ENCODE measurements around the gene PHF24.
A peak's percentile ranks its signal among the peaks of the same experiment; 100 is the strongest.
"Not testable (repeated sequence)": the region's sequence is repeated elsewhere in the genome, so short reads cannot be mapped to it uniquely, and the experiment has no call there.

PHF24 gene

DNA sequence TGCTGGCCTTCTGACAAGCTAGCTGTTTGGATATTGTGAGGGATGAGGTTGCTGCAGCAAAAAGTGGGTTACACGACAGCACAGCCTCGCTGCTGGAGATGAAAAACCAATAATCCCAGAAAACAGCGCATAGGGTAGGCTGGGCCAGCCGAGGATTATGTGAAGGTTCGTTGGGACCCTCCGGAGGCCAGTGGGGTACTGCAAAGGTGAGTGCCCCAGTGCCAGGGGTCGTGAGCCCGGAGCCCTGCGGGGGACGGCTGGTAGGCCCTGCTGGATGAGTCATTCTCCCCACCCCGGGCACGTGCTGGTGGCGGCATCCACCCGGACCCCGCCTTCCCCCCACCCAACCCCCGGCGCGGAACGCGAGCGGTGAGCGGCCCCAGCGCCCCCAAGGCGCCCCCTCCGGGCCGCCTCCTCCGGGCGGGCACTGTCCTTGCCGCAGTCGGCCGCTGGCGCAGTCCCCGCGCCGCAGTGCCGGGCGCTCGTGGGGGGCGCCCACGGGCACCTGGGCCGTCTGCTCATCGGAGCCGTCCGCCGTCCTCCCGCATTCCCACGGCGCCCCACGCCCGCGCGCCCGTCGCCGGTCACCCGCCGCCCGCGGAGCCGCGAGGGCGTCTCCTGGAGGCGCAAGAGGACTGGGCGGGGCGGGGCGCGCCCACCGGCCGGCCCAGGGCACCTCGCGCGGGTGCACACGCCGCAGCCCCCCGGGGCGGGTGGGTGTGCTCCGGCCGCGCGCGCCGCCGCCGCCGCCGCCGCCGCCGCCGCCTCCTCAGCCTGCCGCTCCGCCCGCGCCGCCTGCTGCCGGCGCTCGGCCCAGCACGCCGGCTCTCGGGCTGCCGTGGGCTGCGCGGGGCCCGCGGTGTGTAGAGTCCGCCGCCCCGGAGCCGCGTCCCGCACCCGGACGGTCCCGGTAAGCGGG lies at the start of gene PHF24:
TSS of gene PHF24 (plus strand) at position 794 of the 919 bp plus-strand sequence. CDS start 13,014 bp downstream, outside the sequence.
- FAIRE-seq, result no peak

DNA sequence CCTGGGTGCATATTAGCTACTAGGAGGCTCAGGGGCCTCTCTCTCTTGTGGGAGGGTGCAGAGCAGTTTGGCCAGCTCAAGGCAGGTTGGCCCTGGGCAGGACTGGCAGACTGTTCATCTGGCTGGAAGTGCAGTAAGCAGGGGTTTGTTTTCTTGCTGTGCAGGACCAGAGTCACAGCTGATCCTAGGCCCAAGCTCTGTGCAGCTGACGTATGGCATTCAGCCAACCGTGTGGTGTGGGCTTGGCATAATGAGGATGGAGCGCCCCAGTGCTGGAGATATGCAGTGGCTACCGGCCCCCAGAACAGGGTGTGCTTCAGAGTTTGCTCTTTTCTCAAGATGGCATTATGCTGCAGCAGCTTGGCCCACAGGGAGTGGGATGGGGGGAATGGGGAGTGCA lies 31.0 kb upstream of the PHF24 start:
- no peak for FAIRE-seq

DNA sequence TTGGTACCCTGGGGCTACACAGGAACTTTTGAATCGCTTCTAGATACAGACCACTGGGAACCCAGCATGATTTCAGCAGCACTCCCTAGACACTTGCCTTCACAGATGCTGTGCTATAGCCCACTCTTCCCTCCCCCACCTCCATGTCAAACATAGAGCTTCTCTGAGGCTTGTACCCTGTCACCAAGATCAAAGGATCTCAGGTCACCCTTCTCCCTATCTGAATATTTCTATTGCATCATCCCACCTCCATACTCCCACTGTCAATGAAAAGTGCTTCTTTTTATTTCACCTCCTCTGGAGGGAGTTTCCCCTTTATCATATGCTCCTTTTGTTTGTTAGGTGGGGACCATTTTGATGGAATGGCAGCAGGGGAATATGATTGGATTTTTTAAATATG lies 29.2 kb upstream of the PHF24 start:
- FAIRE-seq, result no peak

DNA sequence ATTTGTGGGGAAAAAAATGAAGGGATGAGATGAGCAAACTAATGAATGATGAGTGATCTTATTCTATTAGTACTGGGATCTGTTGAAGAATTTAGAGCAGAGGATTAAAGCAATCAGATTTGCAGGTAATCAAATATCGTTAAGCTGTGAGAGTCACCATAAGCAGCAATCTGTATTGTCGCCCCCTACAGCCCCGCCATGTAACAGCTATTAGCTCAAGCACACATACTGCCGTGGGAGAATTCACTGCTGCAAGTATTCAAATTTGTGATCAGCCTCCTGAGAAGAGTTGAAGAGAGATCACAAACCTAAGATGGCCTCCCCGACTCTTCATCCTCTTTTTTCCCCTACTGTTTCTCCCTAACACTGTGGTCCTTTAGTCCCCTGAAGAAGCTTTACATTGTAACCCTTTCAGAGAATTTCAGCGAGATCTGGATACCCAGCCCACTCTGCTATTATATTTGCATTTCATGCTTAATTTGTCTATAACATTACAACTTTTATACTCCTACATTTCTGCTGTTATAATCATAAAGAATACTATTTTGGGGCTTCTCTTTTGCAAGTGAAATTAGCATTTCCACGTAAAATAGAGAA lies 28.5 kb upstream of the PHF24 start:
- FAIRE-seq, result peak; percentile 9

DNA sequence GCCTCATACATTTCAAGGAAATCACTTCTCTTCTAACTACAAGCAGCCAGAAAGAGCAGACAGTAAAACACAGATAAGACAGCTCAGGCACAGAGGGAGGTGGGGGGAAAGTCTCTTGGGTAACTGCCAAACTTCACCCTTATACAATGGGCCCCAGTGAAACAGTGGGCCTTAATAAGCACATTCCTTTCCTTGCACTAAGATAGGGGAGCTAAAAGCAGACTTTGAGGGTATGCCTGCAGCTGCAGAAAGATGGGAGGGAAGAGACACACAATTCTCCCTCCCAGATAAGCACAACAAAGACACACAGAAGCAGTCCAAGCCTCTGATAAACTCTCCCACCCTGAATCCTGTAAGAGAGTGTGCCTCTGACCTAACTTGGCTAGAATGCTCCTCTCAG lies 18.1 kb upstream of the PHF24 start:
- not testable (repeated sequence) for FAIRE-seq

DNA sequence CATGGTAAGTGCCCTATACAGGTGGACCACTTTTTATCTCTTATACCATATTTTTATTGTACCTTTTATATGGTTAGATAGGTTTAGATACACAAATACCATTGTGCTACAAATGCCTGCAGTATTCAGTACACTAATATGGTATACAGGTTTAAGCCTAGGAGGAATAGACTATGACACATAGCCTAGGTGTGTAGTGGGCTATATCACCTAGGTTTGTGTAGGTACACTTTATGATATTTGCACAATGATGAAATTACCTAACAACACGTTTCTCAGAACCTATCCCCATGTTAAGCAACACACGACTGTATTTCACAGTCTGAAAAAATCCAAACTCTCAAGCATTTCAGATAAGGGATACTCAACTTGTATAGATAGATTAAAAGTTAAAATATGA lies 9.6 kb upstream of the PHF24 start:
- no peak for FAIRE-seq

DNA sequence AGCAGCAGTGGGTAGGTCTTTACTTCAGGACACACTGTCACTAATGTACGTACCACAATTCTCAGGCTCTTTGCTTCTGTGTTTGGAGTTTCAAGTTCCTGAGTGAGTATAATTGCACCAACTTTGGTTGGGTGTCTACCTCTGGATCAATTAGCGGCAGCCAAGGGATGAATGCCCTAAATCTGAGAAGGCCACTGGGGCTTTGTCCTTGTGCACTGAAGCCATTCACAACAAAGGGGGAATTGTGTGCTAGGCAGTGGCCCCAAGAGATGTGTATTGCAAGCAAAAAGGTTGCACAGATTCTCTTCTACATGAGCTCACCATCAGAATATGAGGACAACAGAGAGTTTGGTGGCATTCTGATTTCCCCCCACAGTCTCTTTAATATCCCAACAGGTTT lies 3.9 kb upstream of the PHF24 start:
- no peak for FAIRE-seq

DNA sequence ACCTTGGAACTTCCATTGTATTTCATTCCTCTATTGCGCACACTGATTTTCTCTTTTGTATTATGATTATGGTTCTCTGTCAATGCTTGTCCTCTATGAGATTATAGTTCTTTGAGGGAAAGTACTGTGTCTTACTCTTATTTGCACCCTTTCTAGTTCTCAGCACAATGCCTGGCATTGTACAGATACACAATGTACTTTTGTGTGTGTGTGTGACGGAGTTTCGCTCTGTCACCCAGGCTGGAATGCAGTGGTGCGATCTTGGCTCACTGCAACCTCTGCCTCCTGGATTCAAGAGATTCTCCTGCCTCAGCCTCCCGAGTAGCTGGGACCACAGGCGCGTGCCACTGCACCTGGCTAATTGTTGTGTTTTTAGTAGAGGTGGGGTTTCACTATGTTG lies 2.0 kb upstream of the PHF24 start:
- FAIRE-seq, result not testable (repeated sequence)

DNA sequence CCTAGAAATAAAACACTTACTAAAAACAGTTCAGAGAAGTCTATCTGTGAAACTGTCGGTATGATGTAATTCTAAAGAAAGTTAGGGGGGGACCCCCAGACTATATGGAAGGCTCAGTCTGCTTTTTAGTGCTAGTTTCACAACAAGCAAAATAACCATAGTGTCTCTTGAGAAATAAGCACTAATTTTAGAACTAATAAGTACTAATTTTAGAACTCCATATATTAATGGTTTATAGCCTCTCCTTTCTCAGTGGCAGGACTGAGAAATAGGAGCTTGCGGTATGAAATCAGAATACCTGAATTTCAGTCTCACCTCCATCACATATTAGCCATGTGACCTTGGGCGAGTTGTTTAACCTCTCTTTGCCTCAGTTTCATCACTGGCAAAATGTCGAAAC lies 1.4 kb upstream of the PHF24 start:
- FAIRE-seq, result no peak

DNA sequence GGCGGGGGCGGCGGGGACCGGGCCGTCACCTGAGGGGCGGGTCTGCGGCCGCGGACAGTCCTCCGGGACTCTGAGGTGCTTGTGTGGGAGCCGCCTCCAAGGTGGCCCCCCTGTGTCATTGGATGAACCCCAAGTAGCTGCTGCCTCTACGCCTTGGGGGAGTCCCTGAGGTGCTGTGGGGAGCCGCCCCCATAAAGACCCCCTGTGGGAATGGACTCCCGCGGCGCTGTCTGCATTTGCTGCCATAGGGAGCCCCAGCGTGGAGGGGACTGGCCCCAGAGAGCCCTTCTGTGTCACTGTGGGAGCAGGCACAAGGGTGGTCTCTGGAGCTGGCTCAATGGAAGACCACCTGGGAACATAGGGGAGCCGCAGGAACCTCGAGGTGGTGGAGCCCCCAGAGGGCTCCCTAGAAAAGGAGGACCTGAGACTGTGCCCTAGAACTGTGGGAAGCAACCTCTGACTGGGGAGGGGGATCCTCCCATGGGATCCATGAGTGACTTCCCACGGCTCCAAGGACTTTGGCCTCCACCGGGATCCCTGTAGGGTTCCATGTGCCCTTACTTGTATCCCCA lies 412 bp downstream of the PHF24 start:
- no peak for FAIRE-seq

DNA sequence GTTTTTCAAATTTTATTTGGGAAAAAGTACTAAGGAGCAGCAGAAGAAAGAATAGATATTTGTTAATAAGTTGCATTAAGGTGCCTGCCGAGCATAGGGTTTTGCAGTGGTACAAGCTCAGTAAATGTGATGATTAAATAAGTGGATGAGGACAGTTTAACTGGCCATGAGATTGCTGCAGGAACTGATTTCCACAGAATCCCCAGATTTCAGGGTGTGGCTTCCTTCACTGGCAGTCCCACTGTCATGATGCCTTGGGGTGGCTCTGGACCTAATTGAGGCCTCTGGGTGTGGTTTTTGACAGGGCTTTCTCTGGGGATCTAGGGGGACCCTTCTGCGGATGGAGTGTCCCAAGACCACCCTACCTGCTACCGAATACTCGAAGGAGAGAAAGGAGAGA lies 1.4 kb downstream of the PHF24 start:
- FAIRE-seq, result no peak

DNA sequence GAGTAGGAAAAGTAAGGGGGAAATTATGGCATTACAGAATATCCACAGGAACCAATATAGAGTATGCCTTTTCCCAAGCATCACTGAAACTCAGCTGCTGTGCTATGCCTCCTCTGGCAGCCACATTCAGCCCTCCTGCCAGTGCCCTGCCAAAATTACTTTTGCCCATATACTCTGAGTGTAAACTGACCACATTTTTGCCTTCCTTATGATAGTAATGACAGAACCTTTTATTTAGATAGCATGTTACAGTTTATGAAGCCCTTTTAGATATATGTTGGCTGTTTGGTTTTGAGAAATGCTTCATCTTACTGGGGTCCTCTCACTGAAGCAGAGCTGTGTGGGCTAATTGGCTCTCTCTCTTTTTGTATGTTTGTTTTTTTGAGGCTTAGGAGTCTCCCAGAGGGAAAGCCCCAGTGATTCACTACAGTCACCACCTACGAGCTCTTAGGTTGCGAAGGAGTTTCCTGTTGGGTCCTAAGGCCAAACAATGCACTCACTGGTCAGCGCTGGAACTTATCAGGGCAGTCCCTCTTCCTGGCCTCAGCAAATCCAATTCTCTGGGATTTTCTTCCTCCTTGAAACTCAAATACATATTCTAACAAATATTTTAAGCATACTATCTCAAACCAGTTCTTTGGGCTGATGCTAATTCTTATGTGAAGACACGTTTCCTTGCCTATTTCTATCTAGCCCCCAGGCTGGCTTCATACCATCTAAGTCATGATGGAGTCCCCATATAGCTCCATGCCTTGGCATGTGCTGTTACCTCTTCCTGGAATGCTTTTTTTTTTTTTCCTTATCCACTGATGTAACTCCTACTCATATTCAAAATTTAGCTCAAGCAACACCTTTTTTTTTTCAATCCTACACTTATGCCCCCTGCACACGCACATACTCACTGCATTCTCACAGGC lies 3.7 kb downstream of the PHF24 start:
- no peak for FAIRE-seq

DNA sequence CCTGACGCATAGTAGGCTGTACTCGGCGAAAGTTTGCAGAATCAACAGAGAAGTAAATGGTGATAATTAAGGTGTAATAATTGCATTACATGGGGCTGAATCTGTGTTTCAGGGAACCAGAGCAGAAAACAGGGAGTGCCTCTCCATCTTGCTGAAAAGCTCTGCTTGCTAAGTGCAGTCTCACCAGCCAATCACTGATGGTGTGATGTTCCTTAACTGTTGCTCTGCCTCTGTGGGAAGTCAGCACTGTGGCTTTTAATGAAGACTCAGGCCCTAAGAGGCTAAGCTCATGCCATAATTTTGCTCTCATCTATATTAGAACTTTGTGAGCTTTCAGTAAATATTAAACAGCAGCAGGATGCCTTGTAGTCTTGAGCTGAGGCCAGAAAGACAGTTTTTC lies 4.5 kb downstream of the PHF24 start:
- no peak for FAIRE-seq

DNA sequence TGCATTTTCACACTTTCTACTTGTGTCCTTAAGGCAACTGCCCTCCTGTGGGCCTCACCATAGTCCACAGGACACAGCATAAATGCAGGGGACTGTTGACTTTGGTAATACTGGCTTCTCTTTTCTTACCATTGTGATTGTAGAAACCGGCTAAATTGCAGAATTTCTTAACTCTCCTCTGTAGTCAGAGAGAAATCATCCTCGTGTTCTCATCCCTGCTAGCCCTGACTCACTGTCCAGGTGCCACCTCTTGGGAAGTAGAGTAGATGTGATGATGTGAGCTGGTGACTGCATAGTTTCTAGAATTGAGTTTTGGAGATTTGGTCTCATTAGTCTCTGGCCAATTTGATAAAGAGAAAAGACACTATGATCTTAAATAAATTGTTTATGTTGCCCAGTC lies 5.5 kb downstream of the PHF24 start:
- FAIRE-seq, result no peak

DNA sequence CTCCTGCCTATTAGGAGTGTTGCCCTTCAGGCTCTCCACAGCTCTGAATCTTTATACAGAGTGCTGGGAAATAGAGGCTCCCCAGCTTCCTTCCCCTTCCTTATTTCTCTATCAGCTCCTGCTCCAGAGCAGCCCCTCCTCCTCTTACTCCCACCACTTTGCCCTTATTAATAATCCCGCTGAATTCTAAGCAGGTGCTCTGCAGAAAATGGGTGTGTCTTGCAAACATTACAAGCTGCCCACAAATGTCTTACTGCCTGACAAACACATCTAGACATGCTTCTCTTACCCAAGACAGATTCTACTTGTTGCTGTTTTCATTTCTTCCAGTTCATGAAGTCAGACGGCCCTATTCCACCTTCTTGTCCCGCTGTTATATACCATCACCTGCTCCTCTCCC lies 6.4 kb downstream of the PHF24 start:
- FAIRE-seq, result no peak

DNA sequence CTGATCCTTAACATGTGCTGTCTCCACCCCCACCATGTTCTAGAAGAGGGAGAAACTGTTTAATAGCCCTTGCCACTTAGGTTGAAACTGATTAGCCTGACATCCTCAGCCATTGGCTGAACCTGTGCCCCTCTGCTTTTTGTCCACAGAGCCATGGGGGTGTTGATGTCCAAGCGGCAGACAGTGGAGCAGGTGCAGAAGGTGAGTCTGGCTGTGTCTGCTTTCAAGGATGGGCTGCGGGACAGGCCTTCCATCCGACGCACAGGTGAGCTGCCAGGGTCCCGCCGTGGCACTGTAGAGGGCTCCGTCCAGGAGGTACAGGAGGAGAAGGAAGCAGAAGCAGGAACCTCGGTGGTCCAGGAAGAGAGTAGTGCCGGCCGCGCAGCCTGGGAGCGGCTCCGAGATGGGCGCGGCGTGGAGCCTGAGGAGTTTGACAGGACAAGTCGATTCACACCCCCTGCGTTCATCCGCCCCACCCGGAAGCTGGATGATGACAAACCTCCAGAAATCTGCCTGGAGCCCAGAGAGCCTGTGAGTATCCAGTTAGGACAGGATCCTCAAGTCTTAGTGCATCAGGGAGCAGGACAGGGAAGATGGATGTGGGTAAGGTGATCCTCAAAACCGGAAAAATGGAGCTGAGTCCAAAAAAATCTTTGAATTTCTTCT lies 13.2 kb downstream of the PHF24 start:
- no peak for FAIRE-seq

DNA sequence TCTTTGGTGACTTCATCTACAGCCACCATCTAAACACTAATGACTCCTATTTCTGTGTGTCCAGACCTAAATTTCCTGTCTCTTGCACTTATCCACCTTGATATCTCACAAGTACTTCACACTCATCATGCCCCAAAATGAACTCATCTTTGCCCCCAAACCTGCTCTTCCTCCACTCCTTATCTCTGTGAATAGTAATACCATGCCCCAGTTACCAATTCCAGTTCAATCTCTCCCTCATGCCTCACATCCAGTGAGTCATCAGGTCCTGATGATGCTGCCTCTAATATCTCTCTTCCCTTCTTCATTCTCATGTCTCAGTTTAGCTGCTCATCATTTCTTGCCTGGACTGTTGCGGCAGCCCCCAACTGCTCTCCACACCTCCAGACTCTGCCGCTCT lies 16.6 kb downstream of the PHF24 start:
- no peak for FAIRE-seq

DNA sequence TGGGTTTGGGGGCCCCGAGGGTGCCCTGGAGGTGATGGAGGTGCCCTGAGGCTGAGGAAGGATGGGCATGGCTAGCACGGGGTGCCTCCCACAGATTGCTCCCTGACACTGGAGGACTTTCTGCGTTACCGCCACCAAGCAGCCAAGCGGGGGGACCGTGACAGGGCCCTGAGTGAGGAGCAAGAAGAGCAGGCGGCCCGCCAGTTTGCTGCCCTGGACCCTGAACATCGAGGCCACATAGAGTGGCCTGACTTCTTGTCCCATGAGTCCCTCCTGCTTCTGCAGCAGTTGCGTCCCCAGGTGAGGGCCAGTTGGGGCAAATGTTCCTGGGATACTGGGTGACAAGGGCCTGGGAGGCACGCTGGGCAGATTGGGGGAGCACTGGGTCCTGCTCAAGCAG lies 18.4 kb downstream of the PHF24 start:
- FAIRE-seq, result no peak

DNA sequence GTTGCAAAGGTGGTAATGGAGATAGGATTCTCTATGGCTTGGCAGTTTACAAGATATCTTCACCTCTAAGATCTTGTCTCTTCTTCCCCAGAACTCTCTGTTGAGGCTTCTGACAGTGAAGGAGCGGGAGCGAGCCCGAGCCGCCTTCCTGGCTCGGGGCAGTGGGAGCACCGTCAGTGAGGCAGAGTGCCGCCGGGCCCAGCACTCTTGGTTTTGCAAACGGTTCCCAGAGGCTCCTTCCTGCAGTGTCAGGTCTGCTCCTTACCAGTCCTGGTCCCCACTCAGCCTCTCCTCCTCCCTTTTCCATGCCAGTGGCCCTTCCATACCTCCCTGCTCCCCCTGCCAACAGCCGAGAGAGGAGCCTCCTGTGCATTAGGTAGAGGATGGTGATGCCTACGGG lies 18.9 kb downstream of the PHF24 start:
- FAIRE-seq, result no peak

DNA sequence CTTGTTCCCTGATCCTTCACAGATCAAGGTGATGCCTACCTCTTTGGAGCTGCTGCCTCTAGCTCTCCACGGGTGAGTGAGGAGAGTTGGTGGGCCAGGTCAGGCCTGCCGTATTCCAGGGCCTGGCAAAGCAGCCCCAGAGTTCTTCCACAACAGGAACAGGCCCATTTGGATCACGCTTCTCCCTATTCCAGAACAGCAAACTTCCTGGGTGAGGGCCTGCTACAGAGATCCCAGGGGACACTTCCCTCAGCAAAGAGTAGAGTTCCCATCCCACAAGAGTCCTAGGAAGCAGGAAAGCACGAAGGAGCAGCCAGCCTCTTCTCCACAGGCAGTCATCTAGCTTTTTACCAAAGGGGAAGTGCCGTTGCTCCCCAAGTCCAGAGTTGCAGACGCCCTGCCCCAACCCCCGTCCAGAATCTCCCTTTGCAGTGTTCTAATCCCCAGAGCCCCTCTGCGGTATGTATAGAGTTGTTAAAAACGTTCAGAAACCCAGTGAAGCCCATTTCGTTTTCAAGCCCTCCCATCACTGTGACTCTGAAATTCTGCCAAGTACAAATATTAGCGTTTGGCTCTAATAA lies 22.2 kb downstream of the PHF24 start:
- no peak for FAIRE-seq

DNA sequence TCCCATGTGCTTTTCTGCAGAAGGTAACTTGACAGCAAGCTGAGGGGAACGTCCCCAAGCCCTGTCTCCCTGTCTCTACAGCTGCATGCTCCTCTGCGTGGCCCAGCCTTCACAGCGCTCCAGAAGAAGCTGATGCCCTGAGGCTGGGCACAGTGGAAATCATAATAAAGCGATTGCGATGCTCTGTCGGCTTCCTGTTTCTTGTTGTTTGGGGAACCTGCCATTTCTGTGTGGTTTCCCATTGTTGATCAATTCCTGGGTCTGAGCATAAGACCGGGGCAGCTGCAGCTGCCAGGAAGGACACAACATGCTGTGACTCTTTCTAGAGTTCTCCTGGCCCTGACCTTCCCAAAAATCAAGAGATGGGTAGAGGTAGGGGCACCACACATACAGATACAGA lies 24.3 kb downstream of the PHF24 start:
- FAIRE-seq, result no peak

DNA sequence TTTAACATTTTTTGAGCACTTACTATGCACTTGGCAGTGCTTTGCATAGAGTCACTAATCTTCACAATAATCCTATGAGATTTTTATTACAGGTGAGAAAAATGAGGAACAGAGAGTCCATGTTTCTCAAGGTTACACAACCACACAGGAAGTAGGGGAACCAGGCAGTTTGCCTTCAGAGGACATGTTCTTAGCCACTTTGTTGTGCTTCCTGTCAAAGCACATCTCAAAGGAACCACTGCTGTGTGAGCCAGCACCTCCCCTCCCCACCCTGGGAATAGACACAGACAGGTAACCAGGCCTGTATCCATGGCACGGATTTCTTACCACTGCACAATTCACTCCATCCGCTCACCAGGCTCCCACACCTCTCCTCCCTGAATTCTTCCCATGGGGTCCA lies 25.1 kb downstream of the PHF24 start:
- FAIRE-seq, result no peak
